Ascending aorta (tissue), 2 donors: ENCODE results near the gene RCOR2. TPM values are rescaled to one million over a fixed set of nuclear protein-coding genes. Genes with fewer than 3 reads are reported as not detected.

Source experiments
- DNase-seq, 2 donors: peaks; one replicate each; pipeline ENCODE4 v3.0.0-alpha.2; 2019; ENCODE audit warnings: low spot score in 2 of 2
- H3K27ac ChIP-seq, 2 donors: fragments of 200-600 bp; sonication (generic); one replicate each; pipeline ENCODE4 v1.5.1; 2016 to 2017; ENCODE audit warnings: mild to moderate bottlenecking in 1 of 2
- H3K27me3 ChIP-seq: fragments of 200-600 bp; sonication (generic); one replicate; pipeline ENCODE4 v1.5.1; 2017
- H3K36me3 ChIP-seq, 2 donors: fragments of 200-600 bp; sonication (generic); one replicate each; pipeline ENCODE4 v1.5.1; 2016
- H3K4me1 ChIP-seq, 2 donors: fragments of 200-600 bp; sonication (generic); one replicate each; pipeline ENCODE4 v1.5.1; 2016 to 2017; ENCODE audit warnings: mild to moderate bottlenecking in 1 of 2
- H3K4me3 ChIP-seq, 2 donors: fragments of 200-600 bp; sonication (generic); one replicate each; pipeline ENCODE4 v1.5.1; 2016 to 2017; ENCODE audit warnings: mild to moderate bottlenecking in 1 of 2
- H3K9me3 ChIP-seq, 2 donors: fragments of 200-600 bp; sonication (generic); one replicate each; pipeline ENCODE4 v1.5.1; 2016
- CTCF ChIP-seq, 3 experiments: fragments of 200-600 bp in 2 of 3; fragments of 450-650 bp in 1 of 3; sonication (generic) in 2 of 3; IDR thresholded peaks; one replicate each; pipeline ENCODE4 v1.5.1; 2016 to 2019; ENCODE audit warnings: antibody characterized with exemption in 3 of 3, mild to moderate bottlenecking in 1 of 3, moderate library complexity in 1 of 3
- intact Hi-C: fragments of 100-400 bp; cut with DNase I; formaldehyde crosslinking; loops from one replicate; pipeline ENCODE4 v1.15.1; 2023
- total RNA-seq: library from RNA; depleted of rRNA; stranded (reverse); fragments of >200 nt; gene quantifications from one replicate; pipeline ENCODE4 v1.1.0, GENCODE V29; 2016

The RCOR2 gene
- total RNA-seq, 1 donor from 2014 or later: not detected

DNA sequence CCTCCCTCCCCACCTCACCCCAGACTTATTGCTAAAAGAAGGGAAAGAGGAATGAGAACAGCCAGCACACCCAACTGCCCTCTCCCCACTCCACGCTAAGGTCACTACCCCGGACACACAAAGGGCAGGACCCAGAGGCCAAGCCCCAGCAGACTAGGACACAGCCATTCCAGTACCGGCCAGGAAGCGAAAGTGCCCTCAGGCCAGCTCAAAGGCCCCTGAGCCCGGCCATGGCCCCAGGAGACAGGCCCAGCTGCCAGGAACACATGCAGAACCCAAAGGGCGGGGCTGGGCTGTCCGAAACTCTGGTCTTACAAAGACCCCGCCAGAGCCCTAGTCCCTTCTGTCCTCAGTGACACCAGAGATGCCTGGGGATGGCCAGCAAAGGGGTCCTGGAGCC is 5.5 kb downstream of the RCOR2 start:
- Histone ChIP-seq H3K4me1 (peaks cover 4 to 30% of the 10 kb centered on the region in 2 donors), H3K9me3 (no peaks in the 10 kb centered on the region), H3K4me3 (no peak overlapping the region), H3K27ac (peak overlapping the region; percentile 58 to 65), H3K36me3 (peaks cover 22 to 23% of the 10 kb centered on the region in 2 donors), H3K27me3 (no peaks in the 10 kb centered on the region)
- intact Hi-C loops: no loop called here
- TF ChIP-seq CTCF (IDR thresholded peaks at IDR 0.05): no peak
- DNase-seq: no peak

DNA sequence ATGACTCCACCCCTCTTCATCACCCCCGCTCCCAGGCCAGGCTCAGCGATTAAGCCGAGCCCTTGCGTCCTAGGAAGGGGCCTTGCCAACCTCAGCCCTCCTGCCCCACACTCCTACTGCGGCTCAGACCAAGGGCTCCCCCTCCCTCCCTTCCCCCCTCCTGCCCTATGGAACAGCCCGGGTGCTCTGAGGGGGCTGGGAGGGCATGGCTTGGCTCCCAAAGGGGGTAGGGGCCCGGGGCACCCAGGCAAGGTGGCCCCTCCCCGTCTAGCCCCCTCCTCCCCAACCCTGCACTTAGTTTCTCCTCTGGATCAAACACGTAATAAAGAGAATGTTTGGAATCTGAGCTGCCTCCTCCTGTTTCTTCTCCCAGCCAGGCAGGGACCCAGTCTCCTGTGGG is 6.3 kb downstream of the RCOR2 start:
- TF ChIP-seq CTCF (IDR thresholded peaks at IDR 0.05): no peak
- no peak for DNase-seq
- Histone ChIP-seq H3K4me1 (peaks cover 4 to 24% of the 10 kb centered on the region in 2 donors), H3K9me3 (no peaks in the 10 kb centered on the region), H3K4me3 (no peak overlapping the region), H3K27ac (peak overlapping the region; percentile 58 to 65), H3K36me3 (peaks cover 23 to 28% of the 10 kb centered on the region in 2 donors), H3K27me3 (no peaks in the 10 kb centered on the region)
- intact Hi-C loops: no loop called here

DNA sequence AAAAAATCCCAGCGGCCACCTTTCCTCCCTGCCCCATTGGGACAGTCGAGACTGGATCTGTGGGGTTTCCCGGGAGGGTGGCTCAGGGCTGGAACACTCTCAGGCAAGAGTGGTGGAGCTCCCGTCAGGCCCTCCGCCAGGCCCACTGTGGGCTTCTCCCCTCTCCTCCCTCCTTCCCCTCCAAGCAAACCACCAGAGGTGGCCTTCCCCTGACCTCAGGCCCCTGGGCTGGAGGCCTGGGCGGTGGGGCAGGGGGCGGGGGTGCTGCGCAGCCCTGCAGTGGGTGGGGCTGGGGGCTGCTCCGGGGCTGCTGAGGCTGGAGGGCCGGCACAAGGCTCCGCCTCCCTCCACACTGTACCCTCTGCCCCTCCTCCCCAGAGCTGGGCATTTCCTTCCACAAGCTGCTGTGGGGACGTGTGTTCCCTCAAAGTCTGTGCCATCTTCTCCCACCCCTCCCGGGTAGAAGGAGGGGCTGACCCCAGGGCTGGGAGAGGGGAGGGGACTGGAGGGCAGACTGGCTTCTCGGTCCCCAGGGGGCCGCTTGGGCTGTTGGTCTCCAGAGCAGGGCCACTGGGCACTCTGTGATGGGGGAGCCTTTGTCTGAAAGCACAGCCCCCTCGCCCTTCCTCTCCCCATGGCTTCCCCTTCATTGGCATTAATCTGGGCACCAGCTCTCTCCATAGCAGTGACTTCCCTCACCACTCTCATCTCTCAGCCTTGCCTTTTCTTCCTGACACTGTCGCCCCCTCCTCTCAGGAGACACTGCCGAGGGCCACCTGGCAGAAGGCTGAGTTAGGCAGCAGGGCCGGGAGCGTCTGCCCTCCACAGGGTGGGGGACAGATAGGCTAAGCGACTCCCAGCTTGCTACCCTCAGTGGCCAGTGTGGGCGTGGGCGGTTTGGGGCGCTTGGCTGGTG is 7.1 kb downstream of the RCOR2 start:
- Histone ChIP-seq H3K4me1 (peaks cover 4 to 22% of the 10 kb centered on the region in 2 donors), H3K9me3 (no peaks in the 10 kb centered on the region), H3K27me3 (no peaks in the 10 kb centered on the region), H3K36me3 (peaks cover 31 to 36% of the 10 kb centered on the region in 2 donors), H3K27ac (peak overlapping the region; percentile 58 to 65), H3K4me3 (no peak overlapping the region)
- intact Hi-C loops: no loop called here
- TF ChIP-seq CTCF (IDR thresholded peaks at IDR 0.05): no peak
- no peak for DNase-seq

- no peak for DNase-seq
- intact Hi-C loops: no loop called here
- H3K9me3 ChIP-seq: no peaks in the 10 kb centered on the region
- H3K4me3 ChIP-seq: no peak overlapping the region
- H3K27ac ChIP-seq: peak overlapping the region; percentile 54 to 58
- H3K36me3 ChIP-seq: peaks cover 42 to 47% of the 10 kb centered on the region in 2 donors
- peaks cover 4 to 22% of the 10 kb centered on the region in 2 donors for H3K4me1 ChIP-seq
- TF ChIP-seq CTCF (IDR thresholded peaks at IDR 0.05): no peak
- H3K27me3 ChIP-seq: no peaks in the 10 kb centered on the region
Measured at GRCh38 chr11:63908631-63909401, 8.1 kb downstream of the RCOR2 start.

DNA sequence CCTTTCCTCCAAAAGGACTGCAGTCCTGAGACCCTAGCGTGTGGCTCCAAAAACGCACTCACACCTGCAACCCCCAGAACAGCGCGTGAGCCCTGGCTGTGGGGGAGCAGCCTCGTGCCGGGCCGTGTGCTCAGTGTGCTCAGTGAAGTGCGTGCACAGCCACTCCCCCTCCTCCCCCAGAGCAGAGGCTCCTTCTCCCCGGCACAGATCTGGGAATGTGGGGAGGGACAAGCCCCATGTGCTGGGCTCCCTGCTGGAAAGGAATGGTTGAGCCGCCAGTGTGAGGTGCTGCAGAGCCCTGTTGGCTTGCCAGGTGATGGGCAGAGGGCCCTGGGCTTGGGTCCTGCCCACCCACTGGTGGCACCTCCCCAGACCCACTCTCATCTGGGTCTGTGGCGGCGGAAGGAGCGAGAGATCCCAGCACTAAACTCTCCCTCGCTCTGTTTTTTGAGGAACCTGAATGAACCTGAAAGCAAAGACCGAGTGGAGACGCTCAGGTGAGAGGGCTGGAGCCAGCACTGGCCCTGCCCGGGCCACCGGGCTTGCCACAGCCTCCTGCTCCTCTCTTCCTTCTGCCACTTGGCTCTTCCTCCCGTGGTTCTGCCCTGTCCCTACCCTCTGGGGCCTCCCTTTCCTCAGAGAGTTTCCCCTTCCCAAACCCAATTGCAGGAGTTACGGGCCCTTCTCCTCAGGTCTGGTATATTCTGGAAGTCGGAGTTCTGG is 9.0 kb downstream of the RCOR2 start:
- Histone ChIP-seq H3K4me1 (peaks cover 4 to 22% of the 10 kb centered on the region in 2 donors), H3K27ac (peak overlapping the region; percentile 5 to 6), H3K9me3 (no peaks in the 10 kb centered on the region), H3K27me3 (no peaks in the 10 kb centered on the region), H3K4me3 (no peak overlapping the region), H3K36me3 (peaks cover 50 to 55% of the 10 kb centered on the region in 2 donors)
- intact Hi-C loops: no loop called here
- TF ChIP-seq CTCF (IDR thresholded peaks at IDR 0.05): no peak
- DNase-seq: no peak
